Mesenchymal stem cell (in vitro differentiated cells and primary cell): ENCODE results near the gene PRDX5.
A peak's percentile ranks its signal among the peaks of the same experiment; 100 is the strongest.
"Not testable (repeated sequence)": the region's sequence is repeated elsewhere in the genome, so short reads cannot be mapped to it uniquely, and the experiment has no call there.

Experiments
- DNase-seq: peaks from one replicate; pipeline ENCODE4 v3.0.0-alpha.2; 2013
- H2AFZ ChIP-seq: one replicate; pipeline ENCODE4 v1.6.1; 2013; ENCODE audit warnings: low read depth, mild to moderate bottlenecking, control low read depth, inconsistent platforms, low read length, moderate library complexity
- H2AK5ac ChIP-seq: 2 replicates; pipeline ENCODE4 v1.6.1; 2013; ENCODE audit warnings: low read length, moderate library complexity, mild to moderate bottlenecking, inconsistent platforms; ENCODE audit not compliant: severe bottlenecking
- H2BK120ac ChIP-seq: one replicate; pipeline ENCODE4 v1.6.1; 2013; ENCODE audit warnings: low read depth, mild to moderate bottlenecking, inconsistent platforms, low read length, moderate library complexity
- H2BK12ac ChIP-seq, 2 experiments: one replicate each; pipeline ENCODE4 v1.6.1; 2013; ENCODE audit warnings: inconsistent platforms in 2 of 2, low read length in 2 of 2, mild to moderate bottlenecking in 2 of 2, moderate library complexity in 2 of 2, control low read depth in 1 of 2
- H2BK15ac ChIP-seq: one replicate; pipeline ENCODE4 v1.6.1; 2013; ENCODE audit warnings: mild to moderate bottlenecking, low read depth, inconsistent platforms; ENCODE audit not compliant: poor library complexity, severe bottlenecking
- H2BK5ac ChIP-seq: 2 replicates; pipeline ENCODE4 v1.6.1; 2013; ENCODE audit warnings: low read depth, mild to moderate bottlenecking, low read length, control low read depth, inconsistent platforms; ENCODE audit not compliant: poor library complexity, severe bottlenecking
- H3K14ac ChIP-seq, 2 experiments: one replicate each; pipeline ENCODE4 v1.6.1; 2013; ENCODE audit warnings: inconsistent platforms in 2 of 2, low read length in 2 of 2, control low read depth in 1 of 2, mild to moderate bottlenecking in 1 of 2, moderate library complexity in 1 of 2
- H3K18ac ChIP-seq, 2 experiments: one replicate each; pipeline ENCODE4 v1.6.1; 2013; ENCODE audit warnings: inconsistent platforms in 2 of 2, low read length in 2 of 2, control low read depth in 1 of 2, low read depth in 1 of 2, mild to moderate bottlenecking in 1 of 2
- H3K23ac ChIP-seq, 2 experiments: one replicate each; pipeline ENCODE4 v1.6.1; 2013; ENCODE audit warnings: inconsistent platforms in 2 of 2, low read length in 2 of 2, mild to moderate bottlenecking in 2 of 2, moderate library complexity in 2 of 2, control low read depth in 1 of 2
- H3K27ac ChIP-seq: 2 replicates; pipeline ENCODE4 v1.5.1; 2013; ENCODE audit warnings: mild to moderate bottlenecking, moderate library complexity, low read length, control low read depth, inconsistent platforms; ENCODE audit not compliant: poor library complexity, severe bottlenecking
- H3K27me3 ChIP-seq, 2 experiments: 2 replicates each; pipeline versions ENCODE4 v1.6.1 to v1.7.0; 2013; ENCODE audit warnings: low read length in 2 of 2, mild to moderate bottlenecking in 2 of 2, moderate library complexity in 2 of 2, control low read depth in 1 of 2, inconsistent platforms in 1 of 2; ENCODE audit not compliant: control insufficient read depth in 1 of 2, insufficient read depth in 1 of 2
- H3K36me3 ChIP-seq, 2 experiments: 2 replicates each; pipeline versions ENCODE4 v1.6.1 to v1.7.0; 2013; ENCODE audit warnings: low read length in 2 of 2, control low read depth in 1 of 2, inconsistent platforms in 1 of 2, low read depth in 1 of 2, mild to moderate bottlenecking in 1 of 2; ENCODE audit not compliant: insufficient read depth in 2 of 2, control insufficient read depth in 1 of 2
- H3K4ac ChIP-seq, 2 experiments: one replicate each; pipeline ENCODE4 v1.6.1; 2013; ENCODE audit warnings: inconsistent platforms in 2 of 2, low read length in 2 of 2, mild to moderate bottlenecking in 2 of 2, moderate library complexity in 2 of 2, control low read depth in 1 of 2, low read depth in 1 of 2
- H3K4me1 ChIP-seq: 2 replicates; pipeline ENCODE4 v1.6.1; 2013; ENCODE audit warnings: low read depth, low read length, control low read depth; ENCODE audit not compliant: control insufficient read depth, insufficient read depth
- H3K4me2 ChIP-seq: 2 replicates; pipeline ENCODE4 v1.6.1; 2013; ENCODE audit warnings: low read length, mild to moderate bottlenecking, inconsistent platforms; ENCODE audit not compliant: poor library complexity, severe bottlenecking
- H3K4me3 ChIP-seq, 2 experiments: 2 replicates each; pipeline versions ENCODE4 v1.5.1 to v1.7.0; 2013; ENCODE audit warnings: low read length in 2 of 2, mild to moderate bottlenecking in 2 of 2, control low read depth in 1 of 2, low read depth in 1 of 2; ENCODE audit not compliant: insufficient read depth in 1 of 2
- H3K79me1 ChIP-seq: replicated peaks from 2 replicates; pipeline ENCODE4 v1.6.1; 2013; ENCODE audit warnings: mild to moderate bottlenecking, control low read depth, low read length, inconsistent platforms; ENCODE audit not compliant: poor library complexity, severe bottlenecking
- H3K9ac ChIP-seq: 2 replicates; pipeline ENCODE4 v1.7.0; 2013; ENCODE audit warnings: mild to moderate bottlenecking, low read length, moderate library complexity
- H3K9me3 ChIP-seq: 2 replicates; pipeline ENCODE4 v1.7.0; 2013; ENCODE audit warnings: mild to moderate bottlenecking, low read length; ENCODE audit not compliant: control insufficient read depth
- H4K8ac ChIP-seq: one replicate; pipeline ENCODE4 v1.6.1; 2013; ENCODE audit warnings: inconsistent platforms, mild to moderate bottlenecking, low read length, moderate library complexity
- H4K91ac ChIP-seq: one replicate; pipeline ENCODE4 v1.6.1; 2013; ENCODE audit warnings: mild to moderate bottlenecking, low read length, inconsistent platforms
- WGBS: methylation state at CpG from one replicate; pipeline ENCODE4 v1.1.7; 2013; ENCODE audit warnings: mixed read lengths; 5-methylcytosine and 5-hydroxymethylcytosine counted together

PRDX5 gene

DNA sequence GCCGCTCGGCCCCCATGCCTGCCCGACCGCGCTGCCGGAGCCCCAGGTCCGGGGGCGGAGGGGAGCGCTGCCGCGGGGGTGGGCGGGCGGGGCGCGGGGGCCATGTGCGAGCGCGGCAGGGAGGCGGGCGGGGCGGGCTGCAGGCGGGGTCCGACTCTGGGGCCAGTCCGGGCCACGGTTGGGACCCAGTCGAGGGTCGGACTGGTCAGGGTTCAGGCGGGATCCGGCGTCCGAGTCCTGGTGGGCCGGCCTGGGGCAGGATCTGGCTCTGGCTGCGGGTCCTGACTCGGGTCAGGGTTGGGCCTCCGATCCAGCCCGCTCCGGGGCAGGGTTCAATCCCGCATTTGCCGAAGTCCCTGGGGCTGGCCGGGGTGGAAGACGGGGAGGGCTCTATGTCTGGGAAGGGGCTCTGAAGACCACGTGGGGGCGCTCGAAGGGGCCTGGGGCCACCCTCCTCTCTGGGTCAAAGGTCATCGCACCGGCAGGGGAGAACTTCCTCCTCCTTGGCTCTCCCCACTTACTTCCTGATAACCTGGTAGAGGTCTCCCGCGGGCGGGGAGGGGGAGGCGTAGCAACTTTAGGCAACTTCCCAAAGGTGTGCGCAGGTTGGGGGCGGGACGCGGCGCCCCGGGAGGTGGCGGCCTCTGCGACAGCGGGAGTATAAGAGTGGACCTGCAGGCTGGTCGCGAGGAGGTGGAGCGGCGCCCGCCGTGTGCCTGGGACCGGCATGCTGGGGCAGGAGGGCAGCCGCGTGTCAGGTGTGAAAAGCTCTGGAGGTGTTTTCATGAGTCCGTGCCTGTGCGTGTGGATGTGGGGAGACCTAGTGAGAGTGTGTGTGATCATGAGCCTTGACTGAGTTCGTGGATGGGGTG, 12.0 kb upstream of the PRDX5 start:
- H3K4me3 ChIP-seq: peak overlapping the region; percentile 80 to 83
- H3K9me3 ChIP-seq: no peaks in the 10 kb centered on the region
- peak overlapping the region; percentile 93 for H4K8ac ChIP-seq
- peak overlapping the region; percentile 81 to 85 for H3K18ac ChIP-seq
- peak overlapping the region; percentile 64 for H2BK120ac ChIP-seq
- DNase-seq: peak; percentile 40
- H4K91ac ChIP-seq: peak overlapping the region; percentile 87
- H2AFZ ChIP-seq: no peak overlapping the region
- H2AK5ac ChIP-seq: peak overlapping the region; percentile 27
- peak overlapping the region; percentile 99 for H3K4me2 ChIP-seq
- H2BK5ac ChIP-seq: no peak overlapping the region
- H3K79me1 ChIP-seq: peaks cover 16% of the 10 kb centered on the region
- H3K4me1 ChIP-seq: peaks cover 18% of the 10 kb centered on the region
- peak overlapping the region; percentile 39 to 54 for H3K4ac ChIP-seq
- H3K27me3 ChIP-seq: peaks cover 0 to under 1% of the 10 kb centered on the region in 2 experiments
- H3K9ac ChIP-seq: peak overlapping the region; percentile 85
- peak overlapping the region in 1 of 2 experiments; percentile 96 for H3K14ac ChIP-seq
- peak overlapping the region in 1 of 2 experiments; percentile 51 for H2BK12ac ChIP-seq
- peak overlapping the region; percentile 77 for H2BK15ac ChIP-seq
- H3K36me3 ChIP-seq: no peaks in the 10 kb centered on the region
- peak overlapping the region in 1 of 2 experiments; percentile 70 for H3K23ac ChIP-seq
- H3K27ac ChIP-seq: peak overlapping the region; percentile 8
- 1% methylated on average over 51 of the region's 71 CpGs for WGBS

GRCh38 chr11:64306563-64306875, 11.4 kb upstream of the PRDX5 start:
- Histone ChIP-seq H3K18ac (peak overlapping the region; percentile 14 to 81), H3K79me1 (peaks cover 19% of the 10 kb centered on the region), H2BK15ac (peak overlapping the region; percentile 54), H3K4me3 (peak overlapping the region; percentile 80 to 83), H3K4me1 (peaks cover 18% of the 10 kb centered on the region), H2BK120ac (no peak overlapping the region), H2AFZ (no peak overlapping the region), H3K27ac (no peak overlapping the region), H3K4ac (peak overlapping the region in 1 of 2 experiments; percentile 54), H4K8ac (peak overlapping the region; percentile 93), H2BK5ac (no peak overlapping the region), H3K9ac (peak overlapping the region; percentile 85), H2AK5ac (peak overlapping the region; percentile 31), H3K4me2 (peak overlapping the region; percentile 99), H3K36me3 (no peaks in the 10 kb centered on the region), H3K14ac (peak overlapping the region in 1 of 2 experiments; percentile 96), H4K91ac (peak overlapping the region; percentile 87), H3K27me3 (no peaks in the 10 kb centered on the region), H2BK12ac (peak overlapping the region in 1 of 2 experiments; percentile 54), H3K9me3 (no peaks in the 10 kb centered on the region), H3K23ac (peak overlapping the region in 1 of 2 experiments; percentile 31)
- no peak for DNase-seq
- WGBS: 34% methylated on average over 9 of the region's 9 CpGs

DNA sequence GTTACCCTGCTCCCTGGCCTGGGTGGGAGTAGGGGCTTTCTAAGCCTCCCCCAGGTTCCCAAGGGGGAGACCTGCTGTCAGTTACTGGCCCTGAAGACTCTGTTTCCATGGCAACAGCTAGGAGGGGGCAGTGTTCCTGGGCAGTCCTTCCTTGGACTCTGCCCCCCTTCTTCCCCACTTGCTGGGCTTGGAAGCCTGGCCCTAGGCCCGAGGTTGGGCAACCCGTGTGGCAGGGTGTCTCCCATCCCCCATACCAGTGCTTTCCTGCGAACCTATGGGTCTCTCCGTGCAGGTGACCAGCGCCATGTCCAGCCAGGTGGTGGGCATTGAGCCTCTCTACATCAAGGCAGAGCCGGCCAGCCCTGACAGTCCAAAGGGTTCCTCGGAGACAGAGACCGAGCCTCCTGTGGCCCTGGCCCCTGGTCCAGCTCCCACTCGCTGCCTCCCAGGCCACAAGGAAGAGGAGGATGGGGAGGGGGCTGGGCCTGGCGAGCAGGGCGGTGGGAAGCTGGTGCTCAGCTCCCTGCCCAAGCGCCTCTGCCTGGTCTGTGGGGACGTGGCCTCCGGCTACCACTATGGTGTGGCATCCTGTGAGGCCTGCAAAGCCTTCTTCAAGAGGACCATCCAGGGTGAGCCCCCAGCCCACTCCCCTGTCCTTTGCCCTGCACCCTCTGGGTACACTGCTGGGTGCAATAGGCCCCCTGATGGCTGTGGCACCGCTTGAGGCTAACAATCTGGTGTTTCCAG, 10.9 kb upstream of the PRDX5 start:
- Histone ChIP-seq H3K4me2 (peak overlapping the region; percentile 99), H3K27me3 (no peaks in the 10 kb centered on the region), H3K27ac (no peak overlapping the region), H3K9me3 (no peaks in the 10 kb centered on the region), H3K4me1 (peaks cover 18% of the 10 kb centered on the region), H3K9ac (peak overlapping the region; percentile 85), H2BK120ac (no peak overlapping the region), H2BK5ac (no peak overlapping the region), H3K4ac (no peak overlapping the region), H4K91ac (no peak overlapping the region), H3K4me3 (peak overlapping the region in 1 of 2 experiments; percentile 80), H2BK12ac (no peak overlapping the region), H2AK5ac (peak overlapping the region; percentile 31), H3K36me3 (no peaks in the 10 kb centered on the region), H3K79me1 (peaks cover 19% of the 10 kb centered on the region), H2AFZ (no peak overlapping the region), H3K23ac (no peak overlapping the region), H3K14ac (no peak overlapping the region), H2BK15ac (peak overlapping the region; percentile 54), H4K8ac (peak overlapping the region; percentile 66), H3K18ac (no peak overlapping the region)
- 87% methylated on average over 15 of the region's 15 CpGs for WGBS
- no peak for DNase-seq

DNA sequence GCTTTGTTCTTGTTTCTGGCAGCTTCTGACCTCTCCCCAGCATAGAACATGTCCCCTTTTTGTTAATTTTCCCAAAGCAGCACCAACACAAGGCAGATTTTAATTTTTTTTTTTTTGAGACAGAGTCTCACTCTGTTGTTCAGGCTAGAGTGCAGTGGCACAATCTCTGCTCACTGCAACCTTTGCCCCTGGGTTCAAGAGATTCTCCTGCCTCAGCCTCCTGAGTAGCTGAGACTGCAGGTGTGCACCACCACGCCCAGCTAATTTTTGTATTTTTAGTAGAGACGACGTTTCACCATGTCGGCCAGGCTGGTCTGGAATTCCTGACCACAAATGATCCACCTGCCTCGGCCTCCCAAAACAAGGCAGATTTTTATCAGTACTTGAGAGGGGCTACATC, 10.1 kb upstream of the PRDX5 start:
- H3K14ac ChIP-seq, H3K27ac ChIP-seq, H3K18ac ChIP-seq, H3K4me3 ChIP-seq, H3K27me3 ChIP-seq, H2BK12ac ChIP-seq, H2BK15ac ChIP-seq, H3K9me3 ChIP-seq, H3K36me3 ChIP-seq, DNase-seq, H2BK5ac ChIP-seq, H2AK5ac ChIP-seq, H3K4me2 ChIP-seq, H3K4ac ChIP-seq, H3K23ac ChIP-seq, H4K8ac ChIP-seq, H4K91ac ChIP-seq, H2BK120ac ChIP-seq, H2AFZ ChIP-seq: not testable (repeated sequence)
- WGBS: 94% methylated on average over 5 of the region's 5 CpGs
- Histone ChIP-seq H3K9ac (peak overlapping the region; percentile 24), H3K79me1 (peaks cover 25% of the 10 kb centered on the region), H3K4me1 (peaks cover 18% of the 10 kb centered on the region)
